Uterus (tissue), 4 donors: ENCODE measurements around the gene SULT2B1. TPM values are rescaled to one million over a fixed set of nuclear protein-coding genes. Genes with fewer than 3 reads are reported as not detected.

Experiments used
- DNase-seq, 2 donors: peaks; one replicate each; pipeline ENCODE4 v3.0.0-alpha.2; 2019 to 2020
- H3K27ac ChIP-seq, 2 donors: fragments of 200-600 bp; sonication (generic); 1 replicate in 1 of 2; 2 replicates in 1 of 2; pipeline ENCODE4 v1.5.1; 2016 to 2018
- H3K27me3 ChIP-seq, 2 donors: fragments of 200-600 bp; sonication (generic); one replicate each; pipeline ENCODE4 v1.5.1; 2018 to 2019; ENCODE audit warnings: control low read depth in 1 of 2
- H3K36me3 ChIP-seq, 2 donors: fragments of 200-600 bp; sonication (generic); one replicate each; pipeline ENCODE4 v1.5.1; 2019; ENCODE audit warnings: control low read depth in 1 of 2
- H3K4me1 ChIP-seq, 2 donors: fragments of 200-600 bp; sonication (generic); one replicate each; pipeline ENCODE4 v1.5.1; 2018 to 2019; ENCODE audit warnings: control low read depth in 1 of 2
- H3K4me3 ChIP-seq, 2 donors: fragments of 200-600 bp; sonication (generic); 1 replicate in 1 of 2; 2 replicates in 1 of 2; pipeline ENCODE4 v1.5.1; 2018 to 2019; ENCODE audit warnings: mild to moderate bottlenecking in 1 of 2
- H3K9me3 ChIP-seq, 2 donors: fragments of 200-600 bp; sonication (generic); one replicate each; pipeline ENCODE4 v1.5.1; 2019; ENCODE audit warnings: control low read depth in 1 of 2
- POLR2A ChIP-seq, 2 donors: fragments of 450-650 bp; IDR thresholded peaks; one replicate each; pipeline ENCODE4 v1.6.1; 2016; ENCODE audit warnings: antibody characterized with exemption in 2 of 2, mild to moderate bottlenecking in 1 of 2, moderate library complexity in 1 of 2
- intact Hi-C: fragments of 100-400 bp; cut with DNase I; formaldehyde crosslinking; loops from one replicate; pipeline ENCODE4 v1.15.1; 2023; ENCODE audit warnings: low total_unique reads
- total RNA-seq, 4 donors: library from RNA; depleted of rRNA in 3 of 4; stranded (reverse); fragments of >200 nt in 3 of 4; gene quantifications; one replicate each; pipeline versions ENCODE4 v1.1.0 to v1.2.4, GENCODE V29; 2014 to 2023
- TF ChIP-seq, protein P1 (sequence below), 4 experiments: fragments of 200-600 bp in 2 of 4; fragments of 450-650 bp in 2 of 4; sonication (generic) in 2 of 4; IDR thresholded peaks; one replicate each; pipeline ENCODE4 v1.5.1; 2016 to 2019; ENCODE audit warnings: antibody characterized with exemption in 4 of 4, mild to moderate bottlenecking in 2 of 4, moderate library complexity in 1 of 4
- donor health status: DM: yes; HTN: yes; CAD: no.

SULT2B1 gene
- total RNA-seq, 4 donors from 2014 or later = 0.41 TPM; not detected in 3

- Histone ChIP-seq H3K36me3 (no peaks in the 10 kb centered on the region), H3K9me3 (no peaks in the 10 kb centered on the region), H3K4me3 (no peak overlapping the region), H3K27ac (no peak overlapping the region), H3K4me1 (no peaks in the 10 kb centered on the region), H3K27me3 (no peaks in the 10 kb centered on the region)
- intact Hi-C loops = no loop called here
- DNase-seq = no peak
- TF ChIP-seq POLR2A (IDR thresholded peaks at IDR 0.05) = no peak
- TF ChIP-seq, protein P1, sequence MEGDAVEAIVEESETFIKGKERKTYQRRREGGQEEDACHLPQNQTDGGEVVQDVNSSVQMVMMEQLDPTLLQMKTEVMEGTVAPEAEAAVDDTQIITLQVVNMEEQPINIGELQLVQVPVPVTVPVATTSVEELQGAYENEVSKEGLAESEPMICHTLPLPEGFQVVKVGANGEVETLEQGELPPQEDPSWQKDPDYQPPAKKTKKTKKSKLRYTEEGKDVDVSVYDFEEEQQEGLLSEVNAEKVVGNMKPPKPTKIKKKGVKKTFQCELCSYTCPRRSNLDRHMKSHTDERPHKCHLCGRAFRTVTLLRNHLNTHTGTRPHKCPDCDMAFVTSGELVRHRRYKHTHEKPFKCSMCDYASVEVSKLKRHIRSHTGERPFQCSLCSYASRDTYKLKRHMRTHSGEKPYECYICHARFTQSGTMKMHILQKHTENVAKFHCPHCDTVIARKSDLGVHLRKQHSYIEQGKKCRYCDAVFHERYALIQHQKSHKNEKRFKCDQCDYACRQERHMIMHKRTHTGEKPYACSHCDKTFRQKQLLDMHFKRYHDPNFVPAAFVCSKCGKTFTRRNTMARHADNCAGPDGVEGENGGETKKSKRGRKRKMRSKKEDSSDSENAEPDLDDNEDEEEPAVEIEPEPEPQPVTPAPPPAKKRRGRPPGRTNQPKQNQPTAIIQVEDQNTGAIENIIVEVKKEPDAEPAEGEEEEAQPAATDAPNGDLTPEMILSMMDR (IDR thresholded peaks at IDR 0.05) = no peak
These were observed 8.1 kb downstream of the SULT2B1 start for GRCh38 chr19:48560095-48560530.

DNA sequence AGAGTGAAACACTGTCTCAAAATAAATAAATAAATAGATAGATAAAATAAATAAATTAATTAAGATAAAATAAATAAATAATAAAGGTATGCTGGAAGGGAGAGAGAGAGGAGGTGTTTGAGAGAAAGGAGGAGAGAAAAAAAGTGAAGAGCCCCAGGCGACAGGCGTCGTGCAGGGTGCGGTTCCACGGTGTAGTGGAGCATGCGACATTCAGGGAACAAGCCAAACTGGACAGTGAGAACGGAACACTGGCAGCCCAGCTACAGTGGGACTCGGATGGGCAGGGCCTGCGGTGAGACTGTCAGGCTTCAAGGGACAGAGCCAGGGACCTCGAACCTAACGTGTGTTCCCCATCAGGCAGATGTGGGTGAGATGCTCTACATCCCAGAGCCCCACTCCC, 9.4 kb downstream of the SULT2B1 start:
- no peaks in the 10 kb centered on the region for H3K4me1 ChIP-seq
- no peaks in the 10 kb centered on the region for H3K36me3 ChIP-seq
- no peak overlapping the region for H3K4me3 ChIP-seq
- no peaks in the 10 kb centered on the region for H3K27me3 ChIP-seq
- intact Hi-C loops = no loop called here
- no peaks in the 10 kb centered on the region for H3K9me3 ChIP-seq
- DNase-seq = no peak
- no peak overlapping the region for H3K27ac ChIP-seq
- no peak for TF ChIP-seq POLR2A (IDR thresholded peaks at IDR 0.05)
- TF ChIP-seq, protein P1 (IDR thresholded peaks at IDR 0.05) = no peak

GRCh38 chr19:48565090-48565489, 13.1 kb downstream of the SULT2B1 start:
- Histone ChIP-seq H3K27me3 (no peaks in the 10 kb centered on the region), H3K4me1 (no peaks in the 10 kb centered on the region), H3K4me3 (no peak overlapping the region), H3K27ac (no peak overlapping the region), H3K9me3 (no peaks in the 10 kb centered on the region), H3K36me3 (no peaks in the 10 kb centered on the region)
- DNase-seq = no peak
- TF ChIP-seq POLR2A (IDR thresholded peaks at IDR 0.05) = no peak
- TF ChIP-seq, protein P1 (IDR thresholded peaks at IDR 0.05) = no peak
- intact Hi-C loops = no loop called here

DNA sequence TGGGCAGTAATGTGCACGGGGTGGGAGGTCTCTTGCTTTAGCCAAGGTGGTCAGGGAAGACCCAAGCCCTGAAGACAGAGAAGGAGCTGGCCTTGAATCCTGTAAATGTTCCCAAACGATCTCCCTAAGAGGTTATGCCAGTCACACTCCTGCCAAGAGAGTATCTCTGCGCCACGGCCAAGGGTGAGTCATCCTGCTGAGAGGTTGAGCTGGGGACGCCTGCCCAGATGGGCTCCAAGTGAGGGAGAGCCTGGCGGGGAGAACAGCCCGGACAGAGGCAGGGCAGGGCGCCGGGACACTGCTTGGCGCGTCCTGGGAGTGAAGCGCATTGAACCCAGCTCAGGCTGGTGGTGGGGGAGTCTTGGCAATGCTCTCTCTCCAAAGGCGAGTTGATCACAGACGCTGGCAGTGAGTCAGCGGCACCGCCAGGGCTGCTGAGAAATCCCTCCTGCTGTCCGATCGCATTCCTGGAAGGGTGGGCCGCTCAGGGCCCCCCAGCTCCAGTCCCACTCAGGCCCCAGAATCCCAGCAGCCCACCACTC, 16.4 kb downstream of the SULT2B1 start:
- Histone ChIP-seq H3K27ac (peak overlapping the region; percentile 4 to 50), H3K4me3 (no peak overlapping the region), H3K4me1 (no peaks in the 10 kb centered on the region), H3K36me3 (no peaks in the 10 kb centered on the region), H3K27me3 (no peaks in the 10 kb centered on the region), H3K9me3 (no peaks in the 10 kb centered on the region)
- peak; percentile 80 to 81 for DNase-seq
- no peak for TF ChIP-seq POLR2A (IDR thresholded peaks at IDR 0.05)
- TF ChIP-seq, protein P1 (IDR thresholded peaks at IDR 0.05) = no peak
- intact Hi-C loops = no loop called here

GRCh38 chr19:48569814-48570213, 17.8 kb downstream of the SULT2B1 start:
- intact Hi-C loops = no loop called here
- Histone ChIP-seq H3K36me3 (no peaks in the 10 kb centered on the region), H3K27ac (no peak overlapping the region), H3K27me3 (no peaks in the 10 kb centered on the region), H3K4me1 (no peaks in the 10 kb centered on the region), H3K4me3 (no peak overlapping the region), H3K9me3 (no peaks in the 10 kb centered on the region)
- no peak for TF ChIP-seq POLR2A (IDR thresholded peaks at IDR 0.05)
- TF ChIP-seq, protein P1 (IDR thresholded peaks at IDR 0.05) = no peak
- DNase-seq = no peak
